Activated naive CD8-positive, alpha-beta T cell treated with anti-CD3 and anti-CD28 coated beads for 36 hours (primary cell): Measurements from ENCODE around the gene SMC3. TPM values are rescaled to one million over a fixed set of nuclear protein-coding genes. Genes with fewer than 3 reads are reported as not detected.
A peak's percentile ranks its signal among the peaks of the same experiment; 100 is the strongest.

Source experiments
- DNase-seq: peaks from one replicate; pipeline ENCODE4 v3.0.0; 2021
- H3K27ac Mint-ChIP-seq: one replicate; pipeline ENCODE4 v1.8.0; 2022; ENCODE audit warnings: mild to moderate bottlenecking, moderate library complexity, mixed read lengths
- H3K27me3 Mint-ChIP-seq: one replicate; pipeline ENCODE4 v1.8.0; 2022; ENCODE audit warnings: mild to moderate bottlenecking, mixed read lengths
- H3K36me3 Mint-ChIP-seq: one replicate; pipeline ENCODE4 v1.8.0; 2021; ENCODE audit warnings: mild to moderate bottlenecking, mixed read lengths
- H3K4me1 Mint-ChIP-seq: one replicate; pipeline ENCODE4 v1.8.0; 2021; ENCODE audit warnings: mixed read lengths
- H3K4me3 Mint-ChIP-seq: one replicate; pipeline ENCODE4 v1.8.0; 2022; ENCODE audit warnings: mild to moderate bottlenecking, moderate library complexity, mixed read lengths
- H3K9me3 Mint-ChIP-seq: one replicate; pipeline ENCODE4 v1.8.0; 2022; ENCODE audit warnings: mixed read lengths
- total RNA-seq, 2 experiments: library from RNA; stranded (reverse); gene quantifications; one replicate each; pipeline ENCODE4 v1.2.3, GENCODE V29; 2021

The SMC3 gene
- total RNA-seq, 2 experiments from 2014 or later: 75.6 to 76.5 TPM

- Mint-ChIP-seq H3K27me3 (peaks cover 10% of the 10 kb centered on the region), H3K4me1 (peaks cover 2% of the 10 kb centered on the region), H3K4me3 (no peak overlapping the region), H3K9me3 (no peaks in the 10 kb centered on the region), H3K27ac (no peak overlapping the region), H3K36me3 (no peaks in the 10 kb centered on the region)
- DNase-seq: no peak
These were observed 9.5 kb upstream of the SMC3 start for GRCh38 chr10:110558041-110558440.

GRCh38 chr10:110560012-110560411 is 7.5 kb upstream of the SMC3 start:
- Mint-ChIP-seq H3K36me3 (no peaks in the 10 kb centered on the region), H3K27ac (no peak overlapping the region), H3K27me3 (peaks cover 10% of the 10 kb centered on the region), H3K4me3 (no peak overlapping the region), H3K4me1 (peaks cover 2% of the 10 kb centered on the region), H3K9me3 (no peaks in the 10 kb centered on the region)
- no peak for DNase-seq

GRCh38 chr10:110561292-110561691 is 6.2 kb upstream of the SMC3 start:
- Mint-ChIP-seq H3K9me3 (no peaks in the 10 kb centered on the region), H3K27me3 (peaks cover 10% of the 10 kb centered on the region), H3K27ac (no peak overlapping the region), H3K4me1 (peaks cover 2% of the 10 kb centered on the region), H3K36me3 (no peaks in the 10 kb centered on the region), H3K4me3 (no peak overlapping the region)
- no peak for DNase-seq

GRCh38 chr10:110562348-110562747 is 5.1 kb upstream of the SMC3 start:
- no peaks in the 10 kb centered on the region for H3K9me3 Mint-ChIP-seq
- H3K27me3 Mint-ChIP-seq: peaks cover 10% of the 10 kb centered on the region
- no peak overlapping the region for H3K4me3 Mint-ChIP-seq
- no peaks in the 10 kb centered on the region for H3K36me3 Mint-ChIP-seq
- peaks cover 6% of the 10 kb centered on the region for H3K4me1 Mint-ChIP-seq
- no peak for DNase-seq
- H3K27ac Mint-ChIP-seq: no peak overlapping the region

GRCh38 chr10:110563132-110563531 is 4.4 kb upstream of the SMC3 start:
- H3K27ac Mint-ChIP-seq: no peak overlapping the region
- peaks cover 7% of the 10 kb centered on the region for H3K4me1 Mint-ChIP-seq
- peaks cover 10% of the 10 kb centered on the region for H3K27me3 Mint-ChIP-seq
- H3K9me3 Mint-ChIP-seq: no peaks in the 10 kb centered on the region
- H3K4me3 Mint-ChIP-seq: no peak overlapping the region
- no peaks in the 10 kb centered on the region for H3K36me3 Mint-ChIP-seq
- no peak for DNase-seq

- peak overlapping the region; percentile 95 for H3K4me3 Mint-ChIP-seq
- H3K4me1 Mint-ChIP-seq: peaks cover 32% of the 10 kb centered on the region
- no peak for DNase-seq
- peaks cover 7% of the 10 kb centered on the region for H3K27me3 Mint-ChIP-seq
- peak overlapping the region; percentile 99 for H3K27ac Mint-ChIP-seq
- peaks cover 14% of the 10 kb centered on the region for H3K36me3 Mint-ChIP-seq
- no peaks in the 10 kb centered on the region for H3K9me3 Mint-ChIP-seq
These were observed 859 bp upstream of the SMC3 start for GRCh38 chr10:110566472-110567200.

- peak; percentile 70 for DNase-seq
- peak overlapping the region; percentile 99 for H3K27ac Mint-ChIP-seq
- no peaks in the 10 kb centered on the region for H3K27me3 Mint-ChIP-seq
- peaks cover 14% of the 10 kb centered on the region for H3K36me3 Mint-ChIP-seq
- H3K4me1 Mint-ChIP-seq: peaks cover 42% of the 10 kb centered on the region
- H3K9me3 Mint-ChIP-seq: no peaks in the 10 kb centered on the region
- H3K4me3 Mint-ChIP-seq: peak overlapping the region; percentile 95
These were observed 700 bp downstream of the SMC3 start for GRCh38 chr10:110568055-110568735.

GRCh38 chr10:110569122-110569521 is 1.6 kb downstream of the SMC3 start:
- Mint-ChIP-seq H3K9me3 (no peaks in the 10 kb centered on the region), H3K27ac (peak overlapping the region; percentile 37), H3K36me3 (peaks cover 14% of the 10 kb centered on the region), H3K4me3 (peak overlapping the region; percentile 95), H3K27me3 (no peaks in the 10 kb centered on the region), H3K4me1 (peaks cover 43% of the 10 kb centered on the region)
- DNase-seq: no peak

- H3K27me3 Mint-ChIP-seq: no peaks in the 10 kb centered on the region
- H3K4me1 Mint-ChIP-seq: peaks cover 49% of the 10 kb centered on the region
- peaks cover 18% of the 10 kb centered on the region for H3K36me3 Mint-ChIP-seq
- H3K27ac Mint-ChIP-seq: no peak overlapping the region
- peak overlapping the region; percentile 95 for H3K4me3 Mint-ChIP-seq
- H3K9me3 Mint-ChIP-seq: no peaks in the 10 kb centered on the region
- no peak for DNase-seq
These were observed 2.2 kb downstream of the SMC3 start for GRCh38 chr10:110569736-110570135.

- Mint-ChIP-seq H3K27ac (no peak overlapping the region), H3K4me1 (peaks cover 60% of the 10 kb centered on the region), H3K4me3 (no peak overlapping the region), H3K27me3 (no peaks in the 10 kb centered on the region), H3K9me3 (no peaks in the 10 kb centered on the region), H3K36me3 (peaks cover 23% of the 10 kb centered on the region)
- DNase-seq: no peak
These were observed 3.7 kb downstream of the SMC3 start for GRCh38 chr10:110571093-110571743.

- Mint-ChIP-seq H3K36me3 (peaks cover 23% of the 10 kb centered on the region), H3K9me3 (no peaks in the 10 kb centered on the region), H3K4me1 (peaks cover 56% of the 10 kb centered on the region), H3K27ac (no peak overlapping the region), H3K27me3 (no peaks in the 10 kb centered on the region), H3K4me3 (no peak overlapping the region)
- no peak for DNase-seq
These were observed 5.4 kb downstream of the SMC3 start for GRCh38 chr10:110572862-110573261.

- no peak overlapping the region for H3K4me3 Mint-ChIP-seq
- H3K27me3 Mint-ChIP-seq: no peaks in the 10 kb centered on the region
- H3K9me3 Mint-ChIP-seq: no peaks in the 10 kb centered on the region
- peaks cover 53% of the 10 kb centered on the region for H3K4me1 Mint-ChIP-seq
- no peak for DNase-seq
- no peak overlapping the region for H3K27ac Mint-ChIP-seq
- H3K36me3 Mint-ChIP-seq: peaks cover 25% of the 10 kb centered on the region
These were observed 6.9 kb downstream of the SMC3 start for GRCh38 chr10:110574420-110574819.

- H3K36me3 Mint-ChIP-seq: peaks cover 22% of the 10 kb centered on the region
- H3K9me3 Mint-ChIP-seq: no peaks in the 10 kb centered on the region
- H3K27ac Mint-ChIP-seq: no peak overlapping the region
- DNase-seq: no peak
- peaks cover 38% of the 10 kb centered on the region for H3K4me1 Mint-ChIP-seq
- no peaks in the 10 kb centered on the region for H3K27me3 Mint-ChIP-seq
- no peak overlapping the region for H3K4me3 Mint-ChIP-seq
These were observed 8.7 kb downstream of the SMC3 start for GRCh38 chr10:110576220-110576619.

- H3K9me3 Mint-ChIP-seq: no peaks in the 10 kb centered on the region
- H3K4me3 Mint-ChIP-seq: no peak overlapping the region
- no peaks in the 10 kb centered on the region for H3K27me3 Mint-ChIP-seq
- peaks cover 34% of the 10 kb centered on the region for H3K4me1 Mint-ChIP-seq
- no peak overlapping the region for H3K27ac Mint-ChIP-seq
- no peak for DNase-seq
- peaks cover 25% of the 10 kb centered on the region for H3K36me3 Mint-ChIP-seq
These were observed 9.6 kb downstream of the SMC3 start for GRCh38 chr10:110577056-110577455.

GRCh38 chr10:110584006-110584405 is 16.5 kb downstream of the SMC3 start:
- Mint-ChIP-seq H3K27me3 (no peaks in the 10 kb centered on the region), H3K4me3 (no peak overlapping the region), H3K27ac (no peak overlapping the region), H3K9me3 (no peaks in the 10 kb centered on the region), H3K36me3 (peaks cover 29% of the 10 kb centered on the region), H3K4me1 (peaks cover 2% of the 10 kb centered on the region)
- DNase-seq: no peak
